GM19468 (cell line): ENCODE measurements around the gene PCYOX1L.

ENCODE experiments used
- ATAC-seq: cut with Tn5 transposase; IDR thresholded peaks from one replicate; pipeline ENCODE4 v1.9.1; 2021; ENCODE audit warnings: mild to moderate bottlenecking, moderate library complexity, moderate number of reproducible peaks; ENCODE audit not compliant: unreplicated experiment; ENCODE audit errors: extremely low read depth

PCYOX1L gene

DNA sequence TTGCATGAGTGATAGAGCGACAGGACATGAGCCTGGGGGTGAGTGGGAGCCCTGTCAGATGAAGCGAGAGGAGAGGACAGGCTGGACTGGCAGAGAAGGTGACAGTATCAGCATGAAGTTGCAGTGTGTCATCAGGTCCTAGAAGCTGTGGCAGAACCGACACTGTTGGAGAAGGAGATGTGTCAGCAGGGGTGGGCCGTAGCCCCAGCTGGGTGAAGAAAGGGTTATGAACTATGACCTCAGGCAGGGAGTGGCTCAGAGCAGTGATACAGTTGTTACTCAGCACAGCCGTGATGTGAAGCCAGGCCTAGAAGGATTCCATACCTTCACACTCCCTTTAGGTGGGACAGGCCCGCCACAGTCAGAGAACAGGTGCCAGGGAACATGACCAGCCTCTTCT lies 7.6 kb downstream of the PCYOX1L start:
- ATAC-seq: no peak

DNA sequence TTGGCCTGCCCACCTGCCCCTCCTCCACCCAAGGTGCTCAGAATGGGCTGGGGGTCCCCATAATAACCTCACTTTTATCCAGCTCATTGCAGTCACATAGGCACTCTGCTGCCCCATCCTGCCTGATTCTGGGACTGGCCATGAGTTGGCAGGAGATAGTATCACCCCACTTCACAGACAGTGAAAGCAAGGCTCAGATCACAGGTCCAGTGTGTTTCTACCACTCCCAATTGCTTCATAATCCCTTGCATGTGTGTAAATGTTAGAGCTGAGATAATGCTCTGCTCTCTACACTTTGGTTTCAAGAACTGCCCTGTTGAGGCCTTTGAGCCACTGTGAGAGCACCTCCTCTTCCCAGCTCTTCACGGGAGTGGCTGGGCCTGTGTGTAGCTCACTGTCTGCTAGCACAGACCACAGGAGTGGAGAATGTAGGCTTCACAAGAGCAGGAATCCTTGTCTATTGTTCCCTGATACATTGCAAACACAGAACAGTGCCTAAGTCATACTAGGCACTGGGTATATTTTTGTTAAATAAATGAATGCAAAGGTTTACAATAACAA lies 8.4 kb downstream of the PCYOX1L start:
- no peak for ATAC-seq

DNA sequence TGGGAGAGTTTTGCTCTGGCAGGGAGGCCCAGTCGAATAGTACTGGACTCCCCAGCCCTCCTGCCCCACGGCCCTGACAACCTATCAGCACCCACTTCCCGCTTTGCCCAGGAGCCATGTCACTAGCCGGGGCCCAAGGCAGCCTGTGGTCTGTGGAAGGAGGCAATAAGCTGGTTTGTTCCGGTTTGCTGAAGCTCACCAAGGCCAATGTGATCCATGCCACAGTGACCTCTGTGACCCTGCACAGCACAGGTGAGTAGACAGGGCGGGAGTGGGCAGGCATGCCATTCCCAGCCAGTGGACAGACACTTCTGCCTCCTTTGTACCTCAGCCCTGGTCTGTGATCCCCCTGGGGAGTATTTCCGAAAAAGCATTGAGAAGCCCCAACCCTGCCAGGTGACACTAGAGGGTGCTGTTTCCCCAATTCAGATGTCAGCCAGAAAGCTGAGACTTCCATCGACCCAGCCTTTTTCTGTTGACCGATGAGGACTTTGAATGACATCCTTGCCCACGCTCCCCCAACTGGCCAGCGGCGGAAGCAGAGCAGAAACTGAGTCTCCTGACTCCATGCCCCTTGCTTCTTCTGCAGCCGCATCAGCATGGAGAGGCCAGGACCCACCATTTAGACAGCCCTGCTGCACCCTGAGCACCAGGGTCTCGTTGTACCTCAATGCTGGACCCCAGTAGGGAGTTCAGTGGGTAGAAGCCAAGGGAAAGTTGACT lies 9.6 kb downstream of the PCYOX1L start:
- ATAC-seq: peak; percentile 41

DNA sequence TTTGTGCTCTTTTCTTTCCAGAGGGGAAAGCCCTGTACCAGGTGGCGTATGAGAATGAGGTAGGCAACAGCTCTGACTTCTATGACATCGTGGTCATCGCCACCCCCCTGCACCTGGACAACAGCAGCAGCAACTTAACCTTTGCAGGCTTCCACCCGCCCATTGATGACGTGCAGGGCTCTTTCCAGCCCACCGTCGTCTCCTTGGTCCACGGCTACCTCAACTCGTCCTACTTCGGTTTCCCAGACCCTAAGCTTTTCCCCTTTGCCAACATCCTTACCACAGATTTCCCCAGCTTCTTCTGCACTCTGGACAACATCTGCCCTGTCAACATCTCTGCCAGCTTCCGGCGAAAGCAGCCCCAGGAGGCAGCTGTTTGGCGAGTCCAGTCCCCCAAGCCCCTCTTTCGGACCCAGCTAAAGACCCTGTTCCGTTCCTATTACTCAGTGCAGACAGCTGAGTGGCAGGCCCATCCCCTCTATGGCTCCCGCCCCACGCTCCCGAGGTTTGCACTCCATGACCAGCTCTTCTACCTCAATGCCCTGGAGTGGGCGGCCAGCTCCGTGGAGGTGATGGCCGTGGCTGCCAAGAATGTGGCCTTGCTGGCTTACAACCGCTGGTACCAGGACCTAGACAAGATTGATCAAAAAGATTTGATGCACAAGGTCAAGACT lies 10.3 kb downstream of the PCYOX1L start:
- no peak for ATAC-seq

DNA sequence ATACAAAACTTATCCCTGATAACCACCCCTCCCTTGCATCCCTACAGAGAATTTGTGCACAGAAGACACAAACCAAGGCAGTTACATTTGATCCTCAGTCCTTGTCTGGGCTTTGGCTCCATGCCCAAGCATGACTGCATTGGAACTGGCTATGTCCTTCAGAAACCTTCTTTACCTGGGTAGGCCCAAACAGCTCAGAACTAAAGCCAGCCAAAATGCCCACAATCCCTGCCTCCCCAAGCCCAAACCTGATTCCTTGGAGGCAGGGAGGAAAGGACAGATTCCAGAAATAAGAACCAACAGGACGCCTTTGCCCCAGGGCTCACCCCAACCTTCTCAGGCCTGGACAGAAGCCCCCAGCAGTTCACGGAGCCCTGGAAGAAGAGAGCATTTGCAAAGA lies 13.0 kb downstream of the PCYOX1L start:
- no peak for ATAC-seq

DNA sequence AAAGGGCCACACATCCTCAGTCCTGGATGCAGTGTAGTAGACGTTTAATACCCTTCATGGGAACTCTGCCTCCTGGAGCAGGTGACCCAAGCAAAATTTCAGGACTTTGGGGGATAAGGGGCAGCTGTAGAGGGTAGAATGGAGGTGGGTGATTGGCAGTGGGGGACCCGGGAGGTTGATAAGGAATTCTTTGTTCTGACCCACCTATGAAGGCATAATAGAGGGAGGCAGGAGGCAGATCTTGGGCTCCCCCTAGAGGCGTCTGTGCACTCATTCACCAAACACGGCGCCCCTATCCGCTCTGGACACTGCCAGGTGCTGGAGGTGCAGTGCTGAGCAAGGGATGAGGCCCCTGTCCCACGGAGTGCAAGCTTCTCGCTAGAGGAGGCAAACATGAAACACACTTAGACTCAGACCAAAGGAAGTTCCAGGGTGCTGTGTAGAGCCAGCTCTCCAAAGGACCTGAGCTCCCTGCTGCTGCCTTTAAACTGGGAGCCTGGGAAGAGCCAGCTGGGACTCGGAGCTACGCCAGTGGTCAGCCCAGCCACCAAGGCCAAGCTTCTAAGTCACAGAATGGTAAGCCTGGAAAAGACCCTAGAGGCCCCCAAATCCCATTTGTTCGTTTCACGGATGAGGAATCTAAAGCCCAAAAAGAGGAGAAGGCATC lies 13.6 kb downstream of the PCYOX1L start:
- peak; percentile 71 for ATAC-seq

DNA sequence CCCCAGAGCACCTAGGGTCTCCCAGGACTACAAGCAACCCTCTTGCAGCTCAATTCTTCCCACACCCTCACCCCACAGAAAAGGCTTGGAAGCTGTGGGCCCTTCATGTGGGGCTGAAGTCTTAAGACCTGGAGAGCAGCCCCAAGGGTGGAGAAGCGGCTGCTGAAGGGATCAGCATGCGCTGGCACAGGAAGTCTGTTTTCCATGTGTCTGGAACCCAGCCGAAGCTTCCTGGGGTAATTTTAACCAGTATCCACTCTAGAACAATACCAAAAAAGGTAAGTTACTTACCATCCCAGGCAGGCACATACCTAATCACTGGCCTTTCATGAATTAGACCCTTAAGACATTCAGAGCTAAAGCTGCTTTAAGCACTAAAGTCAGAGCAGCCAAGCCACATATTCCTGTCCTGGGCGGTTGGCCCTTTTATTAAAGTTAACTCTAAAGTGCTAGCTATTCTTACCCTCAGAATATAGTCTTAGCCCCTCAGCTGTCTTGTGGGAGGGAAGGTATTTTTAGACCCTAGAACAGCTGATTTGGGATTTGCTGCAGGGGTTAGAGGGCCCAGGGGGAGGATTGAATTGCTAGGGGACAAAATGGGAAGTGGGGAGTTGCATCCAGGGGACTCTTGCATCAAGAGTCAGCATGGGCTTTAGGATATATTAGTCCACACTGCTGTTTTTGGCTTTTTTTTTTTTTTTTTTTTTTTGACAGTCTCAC lies 14.4 kb downstream of the PCYOX1L start:
- no peak for ATAC-seq

DNA sequence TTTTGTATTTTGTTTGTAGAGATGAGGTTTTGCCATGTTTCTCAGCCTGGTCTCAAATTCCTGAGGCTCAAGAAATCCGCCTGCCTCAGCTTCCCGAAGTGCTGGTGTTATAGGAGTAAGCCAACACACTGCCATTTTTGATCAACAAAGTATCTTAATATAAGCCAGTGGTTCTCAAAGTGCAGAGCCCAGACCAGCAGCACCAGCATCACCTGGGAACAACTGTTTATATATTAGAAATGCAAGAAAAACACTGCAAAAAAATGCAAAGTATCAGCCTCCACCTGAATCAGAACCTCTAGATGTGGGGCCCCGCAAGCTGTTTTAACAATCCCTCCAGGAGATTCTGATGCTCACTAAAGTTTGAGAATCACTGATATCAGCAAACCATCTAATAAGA lies 15.1 kb downstream of the PCYOX1L start:
- ATAC-seq: no peak

DNA sequence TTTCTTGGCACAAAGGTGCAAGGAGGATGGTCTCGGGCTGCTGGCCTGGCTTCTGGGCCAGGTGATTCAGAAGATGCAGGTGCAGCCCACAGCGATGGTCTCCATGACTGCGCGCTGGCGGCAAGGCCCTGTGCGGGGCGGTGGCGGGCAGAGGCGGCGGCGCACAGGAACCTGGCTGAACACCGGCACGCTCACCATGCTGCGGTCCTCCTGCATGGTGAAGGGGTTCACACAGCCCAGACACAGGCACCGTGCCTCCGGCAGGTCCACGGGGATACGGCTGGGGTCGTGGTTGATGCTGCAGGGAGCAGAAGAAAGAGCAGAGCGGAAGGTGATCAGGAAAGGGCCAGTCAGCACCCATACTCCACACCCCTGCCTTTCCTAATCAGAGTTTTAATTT lies 16.5 kb downstream of the PCYOX1L start:
- ATAC-seq: no peak

DNA sequence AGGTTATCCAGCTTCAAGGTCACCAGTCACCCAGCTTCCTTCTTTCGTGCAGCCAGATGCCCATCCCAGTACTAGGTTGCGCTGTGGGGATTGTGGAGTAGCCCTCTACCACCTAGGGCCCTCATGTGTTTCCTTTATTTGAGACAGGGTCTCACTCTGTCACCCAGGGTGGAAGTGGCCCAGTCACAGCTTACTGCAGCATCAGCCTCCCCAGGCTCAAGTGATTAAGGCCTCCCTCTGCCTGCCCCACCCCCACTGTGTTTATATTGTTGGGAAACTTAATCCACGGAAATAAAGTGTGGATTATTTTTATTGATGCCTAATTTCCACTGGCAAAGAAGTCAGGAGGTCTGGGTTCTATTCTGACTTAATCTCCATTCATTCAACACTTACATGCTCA lies 17.0 kb downstream of the PCYOX1L start:
- no peak for ATAC-seq

DNA sequence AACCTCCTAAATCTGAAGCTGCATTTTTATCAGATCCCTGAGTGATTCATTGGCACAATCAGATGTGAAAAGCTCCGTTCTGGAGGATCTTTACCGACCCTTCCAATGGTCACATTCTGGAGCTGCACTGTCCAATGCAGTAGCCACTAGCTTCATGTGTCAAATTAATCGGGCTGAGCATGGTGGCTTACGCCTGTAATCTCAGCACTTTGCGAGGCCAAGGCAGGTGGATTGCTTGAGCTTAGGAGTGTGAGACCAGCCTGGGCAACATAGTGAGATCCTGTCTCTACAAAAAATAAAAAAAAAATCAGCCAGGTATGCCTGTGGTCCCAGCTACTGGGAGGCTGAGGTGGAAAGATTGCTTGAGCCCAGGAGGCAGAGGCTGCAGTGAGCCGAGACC lies 17.6 kb downstream of the PCYOX1L start:
- ATAC-seq: no peak

DNA sequence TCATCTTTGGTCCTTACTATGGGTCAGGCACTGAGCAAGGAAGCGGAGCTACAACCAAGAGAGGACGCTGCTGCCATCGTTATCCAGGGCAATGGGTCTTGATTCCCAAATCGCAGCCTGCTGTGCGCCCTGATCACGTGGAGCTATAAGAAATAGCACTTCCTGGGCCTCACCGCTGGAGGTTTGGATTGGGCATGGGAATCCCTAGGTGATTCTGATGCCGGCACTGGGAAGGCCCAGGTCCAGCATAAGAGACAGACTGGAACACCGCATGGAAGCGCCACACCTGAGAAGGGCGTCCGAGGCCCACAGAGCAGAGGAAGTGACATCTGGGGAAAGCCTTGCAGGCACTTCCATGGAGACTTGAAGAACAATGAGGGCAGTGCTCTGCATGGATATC lies 18.3 kb downstream of the PCYOX1L start:
- no peak for ATAC-seq

DNA sequence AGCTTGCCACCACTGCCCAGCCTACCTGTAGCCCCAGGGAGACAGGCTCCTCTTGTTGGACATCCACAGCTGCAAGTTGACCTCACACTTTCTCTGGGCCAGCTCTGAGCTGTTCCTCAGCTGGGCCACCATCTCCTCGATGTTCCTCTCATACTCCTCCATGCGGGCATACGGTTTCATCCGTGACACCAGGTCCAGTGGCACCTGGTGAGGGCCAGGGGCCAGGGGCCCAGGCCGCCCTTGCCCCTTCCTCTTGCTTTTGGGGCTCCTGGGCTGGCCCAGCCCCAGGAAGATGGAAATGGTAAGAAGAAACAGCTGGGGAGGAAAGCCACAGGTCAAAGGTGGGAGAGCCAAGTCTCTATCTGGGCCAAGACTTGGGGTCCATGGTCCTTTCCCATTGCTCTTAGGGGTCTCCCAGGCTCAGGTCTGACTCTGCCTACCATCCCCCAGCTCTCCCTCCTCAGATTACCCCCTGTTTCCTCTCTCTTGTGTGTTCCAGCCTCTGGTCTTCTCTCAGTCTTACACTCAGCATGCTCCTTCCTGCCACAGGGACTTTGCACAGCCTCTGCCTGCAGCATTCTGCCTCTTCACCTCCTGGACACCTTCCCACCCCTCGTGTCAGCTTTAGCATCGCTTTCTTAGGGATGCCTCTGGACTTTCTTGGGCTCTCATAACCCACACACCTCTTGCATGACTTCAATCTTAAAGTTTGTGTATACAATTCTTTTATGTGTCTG lies 19.0 kb downstream of the PCYOX1L start:
- ATAC-seq: no peak

DNA sequence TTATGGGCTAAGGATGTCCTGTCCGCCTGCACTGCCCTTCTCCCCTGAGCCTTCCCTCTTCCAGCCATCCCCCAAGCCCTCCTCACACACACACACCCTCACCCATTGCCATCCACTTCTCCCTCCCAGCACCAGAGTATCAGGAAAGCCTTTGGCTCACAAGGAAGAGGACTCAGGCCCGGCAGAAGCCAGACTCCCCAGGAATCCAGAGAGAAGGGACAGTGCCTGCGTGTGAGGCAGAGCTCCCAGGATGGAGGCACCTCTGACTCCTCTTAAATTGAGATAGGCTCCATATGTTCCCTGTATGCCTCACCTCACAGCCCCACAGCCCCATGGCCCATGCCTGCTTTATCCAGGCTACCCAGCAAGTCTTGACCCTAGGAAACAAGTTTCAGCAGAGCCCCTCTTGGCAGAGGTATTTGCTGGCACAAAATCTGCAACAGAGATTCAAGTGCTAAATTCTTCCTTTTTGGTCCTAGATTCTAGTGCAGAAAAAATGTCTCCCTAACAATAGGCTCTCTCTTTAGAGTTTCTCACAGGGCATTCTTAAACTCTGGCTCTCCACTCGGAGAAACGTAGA lies 20.5 kb downstream of the PCYOX1L start:
- ATAC-seq: no peak

DNA sequence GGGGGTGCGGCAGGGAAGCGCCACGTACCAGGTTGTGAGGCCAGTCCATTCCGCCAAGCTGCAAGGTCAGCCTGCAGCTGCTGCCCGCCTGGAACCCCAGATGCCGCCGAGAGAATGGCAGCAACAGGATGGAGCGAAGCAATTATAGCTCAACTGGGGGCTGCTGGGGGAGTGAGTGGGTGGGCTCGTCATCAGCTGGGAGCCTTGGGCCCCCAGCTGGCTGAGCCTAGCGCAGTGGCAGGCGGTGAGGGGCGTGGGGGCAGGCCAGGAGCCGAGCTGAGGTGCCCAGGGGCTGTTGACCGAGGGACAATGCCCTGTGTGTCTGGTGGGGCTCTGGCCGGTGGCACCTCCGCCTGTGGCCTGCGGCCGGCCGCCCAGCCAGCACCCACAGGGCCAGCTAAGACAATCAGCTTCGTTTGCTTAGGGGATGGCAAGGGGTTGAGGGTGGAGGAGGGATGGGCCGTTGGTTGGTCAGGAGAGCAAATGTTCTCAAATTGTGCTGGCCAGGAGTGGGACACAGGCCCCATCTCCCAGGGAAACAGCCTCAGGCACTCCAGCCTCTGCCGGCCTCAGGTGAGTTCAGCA lies 21.4 kb downstream of the PCYOX1L start, which contains the start of gene IL17B:
Gene IL17B, minus strand, starts transcription at position 116 of the 585 bp plus-strand sequence. Its CDS starts 67 bp downstream, at position 49.
- ATAC-seq: no peak

DNA sequence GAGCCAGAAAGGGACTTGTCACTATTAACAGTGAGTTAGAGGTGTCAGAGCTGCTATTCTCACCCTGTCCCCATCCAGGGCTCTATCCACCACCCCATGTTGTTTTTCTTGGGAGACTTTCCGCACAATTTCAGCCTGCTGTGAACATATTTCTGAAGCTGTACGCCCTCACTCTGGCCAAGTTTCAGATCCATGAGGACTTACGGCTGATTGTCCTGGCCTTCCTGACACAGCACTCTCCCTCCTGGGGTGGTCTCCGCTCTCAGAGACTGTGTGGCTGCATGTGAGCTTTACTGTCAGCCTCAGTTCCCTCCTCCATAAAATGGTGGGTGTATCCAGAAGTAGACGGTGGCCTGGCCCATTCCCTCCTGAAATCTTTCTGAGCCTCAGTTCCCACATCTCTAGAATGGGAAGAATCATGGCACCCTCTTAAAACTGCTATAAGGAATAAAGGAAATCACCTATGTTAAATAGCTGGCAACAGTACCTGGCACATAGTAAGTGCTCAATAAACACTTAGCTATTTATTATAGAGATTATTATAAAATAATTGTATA lies 22.1 kb downstream of the PCYOX1L start:
- ATAC-seq: no peak

DNA sequence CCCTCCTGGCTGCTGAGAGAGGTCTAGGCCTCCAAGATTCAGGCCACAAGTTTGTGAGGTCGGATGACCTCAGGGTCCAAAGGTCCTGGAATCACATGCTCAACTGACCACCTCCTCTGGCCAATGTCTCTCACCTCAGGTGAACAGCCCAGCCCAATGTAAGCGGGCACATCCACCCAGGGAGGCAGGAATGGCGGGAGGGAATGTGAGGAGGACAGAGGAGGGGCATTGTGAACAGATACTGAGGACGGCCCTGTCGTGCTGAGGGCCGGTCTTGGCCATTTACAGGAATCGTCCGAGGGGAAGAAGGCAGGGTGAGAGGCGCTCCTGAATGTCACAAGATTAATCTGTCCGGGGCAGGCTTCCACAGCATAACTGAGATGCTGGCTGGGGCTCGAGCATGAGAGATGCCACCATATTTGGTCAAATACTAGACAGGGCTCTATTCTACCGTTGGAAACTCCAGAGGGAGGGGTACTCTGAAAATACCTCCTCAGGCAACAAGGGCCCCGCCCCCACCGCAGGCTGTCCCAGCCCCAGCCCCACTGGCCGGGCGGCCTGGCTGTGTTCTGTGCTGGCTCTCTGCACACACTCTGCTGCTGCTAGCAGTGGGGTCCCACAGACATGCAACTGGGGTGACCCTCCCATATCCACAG lies 22.7 kb downstream of the PCYOX1L start:
- ATAC-seq: no peak

DNA sequence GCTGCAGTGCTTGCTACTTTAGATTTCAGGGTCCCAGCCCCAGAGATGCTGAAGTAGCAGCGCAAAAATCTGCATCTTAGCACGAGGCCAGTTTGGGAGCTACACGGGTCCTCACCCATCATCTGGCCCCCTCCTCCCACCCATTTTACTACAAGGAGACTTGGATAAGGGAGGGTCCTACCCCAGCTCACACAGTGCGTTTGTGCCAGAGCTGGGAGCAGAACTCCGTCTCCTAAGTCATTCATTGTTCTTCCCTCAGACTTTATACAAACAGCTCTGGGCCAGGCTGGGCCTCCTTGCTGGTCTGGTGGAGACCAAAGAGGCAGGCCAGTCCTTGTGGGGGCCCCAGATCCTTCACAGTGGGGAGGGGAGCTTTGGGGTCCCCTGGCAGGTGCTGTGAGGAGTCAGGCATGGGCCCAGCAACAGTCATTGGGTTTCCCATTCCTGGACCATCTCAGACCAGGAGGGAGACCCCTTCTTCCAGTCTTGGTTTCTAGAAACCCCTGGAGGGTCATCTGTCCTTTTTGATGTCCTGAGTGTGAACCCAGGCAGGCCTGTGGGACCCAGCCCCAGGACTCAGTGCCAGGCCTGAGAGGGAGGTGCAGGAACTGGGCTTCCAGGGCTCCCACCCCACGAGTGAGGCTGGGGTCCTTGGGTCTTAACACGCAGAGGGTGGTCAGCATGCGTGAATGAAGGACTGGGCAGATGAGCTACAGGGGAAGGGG lies 23.6 kb downstream of the PCYOX1L start:
- no peak for ATAC-seq
